K562 (cell line): ENCODE measurements around the gene GLCCI1. TPM values are rescaled to one million over a fixed set of nuclear protein-coding genes. Genes with fewer than 3 reads are reported as not detected.

ENCODE experiments used
- ATAC-seq: fragments of 200-7000 bp; cut with Tn5 transposase; 3 replicates; pipeline ENCODE4 v1.9.1; 2020; ENCODE audit warnings: moderate library complexity
- BruUV-seq: library from RNA; stranded (reverse); fragments of 400-500 nt; replicated peaks from 2 replicates; lab custom pipeline; 2021; lab: Mats Ljungman, UMichigan
- CTCF ChIA-PET: fragments of 300-600 bp; formaldehyde crosslinking; extraction: SDS; loops from one replicate; lab custom pipeline; 2021; ENCODE audit warnings: low intra/inter-chr PET ratio; lab: Yijun Ruan, JAX
- POLR2A ChIA-PET: fragments of 300-600, 350-650 bp; sonication (Branson Sonifier 250); formaldehyde crosslinking; extraction: SDS; loops from one replicate; lab custom pipeline; 2021; ENCODE audit warnings: antibody characterized with exemption, inconsistent platforms; lab: Yijun Ruan, JAX
- DNase-seq, 4 experiments: peaks; one replicate each; pipeline versions ENCODE4 v3.0.0 to v3.0.0-alpha.2; 2011 to 2018; ENCODE audit warnings: low spot score in 3 of 4, mixed read lengths in 3 of 4; ENCODE audit errors: extremely low read depth in 1 of 4
- FAIRE-seq: peaks from 2 replicates; lab custom pipeline; 2011; peaks lifted over from hg19 to GRCh38; lab: Jason Lieb, UNC
- H2AFZ ChIP-seq: 2 replicates; pipeline ENCODE4 v1.6.0; 2011; ENCODE audit warnings: low read depth, low read length, control low read depth, inconsistent platforms
- H3K27ac ChIP-seq: fragments of 200-600 bp; 3 replicates; pipeline ENCODE4 v1.8.0; 2011; ENCODE audit warnings: low read depth, mild to moderate bottlenecking, control low read depth, inconsistent platforms, low read length, moderate library complexity, mixed read lengths; ENCODE audit errors: extremely low read depth
- H3K27me3 ChIP-seq, 2 experiments: fragments of 300-600 bp in 1 of 2; 2 replicates in 1 of 2; 3 replicates in 1 of 2; pipeline versions ENCODE4 v1.6.0 to v1.8.0; 2011; ENCODE audit warnings: inconsistent platforms in 2 of 2, low read length in 2 of 2, mild to moderate bottlenecking in 1 of 2, mixed read lengths in 1 of 2, moderate library complexity in 1 of 2; ENCODE audit not compliant: control insufficient read depth in 2 of 2, insufficient read depth in 2 of 2
- H3K36me3 ChIP-seq: fragments of 300-600 bp; 3 replicates; pipeline ENCODE4 v1.8.0; 2011; ENCODE audit warnings: mild to moderate bottlenecking, low read length, inconsistent platforms; ENCODE audit not compliant: control insufficient read depth, insufficient read depth
- H3K4me1 ChIP-seq, 2 experiments: fragments of 200-600 bp in 1 of 2; replicated peaks in 1 of 2; 2 replicates in 1 of 2; 3 replicates in 1 of 2; pipeline versions ENCODE4 v1.5.1 to v1.8.0; 2011; ENCODE audit warnings: inconsistent platforms in 2 of 2, low read length in 2 of 2, mild to moderate bottlenecking in 1 of 2, mixed read lengths in 1 of 2, moderate library complexity in 1 of 2; ENCODE audit not compliant: control insufficient read depth in 2 of 2, insufficient read depth in 2 of 2
- H3K4me2 ChIP-seq: 2 replicates; pipeline ENCODE4 v1.6.1; 2011; ENCODE audit warnings: low read length, control low read depth, inconsistent platforms, mixed read lengths; ENCODE audit not compliant: insufficient read depth
- H3K4me3 ChIP-seq: fragments of 200-600 bp; sonication (generic), shearing (Covaris generic); 2 replicates; pipeline ENCODE4 v1.5.1; 2016; ENCODE audit warnings: control low read depth, inconsistent platforms
- H3K79me2 ChIP-seq: fragments of 200-600 bp; 3 replicates; pipeline ENCODE4 v1.8.0; 2011; ENCODE audit warnings: low read length, inconsistent platforms; ENCODE audit not compliant: control insufficient read depth, insufficient read depth
- H3K9ac ChIP-seq, 2 experiments: 2 replicates each; pipeline versions ENCODE4 v1.6.0 to v1.6.1; 2011; ENCODE audit warnings: low read depth in 2 of 2, low read length in 2 of 2, control low read depth in 1 of 2, inconsistent platforms in 1 of 2, mild to moderate bottlenecking in 1 of 2, mixed read lengths in 1 of 2; ENCODE audit not compliant: insufficient read depth in 1 of 2
- H3K9me1 ChIP-seq: one replicate; pipeline ENCODE4 v1.6.0; 2011; ENCODE audit warnings: inconsistent platforms, mild to moderate bottlenecking, low read length, moderate library complexity; ENCODE audit not compliant: control insufficient read depth, insufficient read depth
- H3K9me3 ChIP-seq: replicated peaks from 2 replicates; pipeline ENCODE4 v1.5.1; 2011; ENCODE audit warnings: low read depth, low read length, inconsistent platforms; ENCODE audit not compliant: control insufficient read depth, insufficient read depth
- H4K20me1 ChIP-seq: replicated peaks from 2 replicates; pipeline ENCODE4 v1.6.1; 2011; ENCODE audit warnings: low read length, inconsistent platforms, mixed read lengths; ENCODE audit not compliant: control insufficient read depth, insufficient read depth
- CBX1 ChIP-seq: sonication (generic); IDR thresholded peaks from 2 replicates; pipeline ENCODE4 v1.6.1; 2016; ENCODE audit warnings: antibody characterized with exemption, low read depth, mild to moderate bottlenecking
- CXXC5 ChIP-seq: fragments of 250-450 bp; sonication (Bioruptor Pico); IDR thresholded peaks from 2 replicates; pipeline ENCODE4 v1.8.0; 2022; ENCODE audit warnings: inconsistent platforms, mild to moderate bottlenecking, moderate library complexity
- ID3 ChIP-seq, 2 experiments: fragments of 250-450 bp in 1 of 2; fragments of 450-650 bp in 1 of 2; sonication (Bioruptor Pico) in 1 of 2; IDR thresholded peaks; 2 replicates each; pipeline versions ENCODE4 v1.6.1 to v1.8.0; 2016 to 2021; ENCODE audit warnings: mild to moderate bottlenecking in 2 of 2, moderate library complexity in 2 of 2, missing compliant biosample characterization in 1 of 2, missing genetic modification characterization in 1 of 2
- ZNF165 ChIP-seq: fragments of 250-450 bp; sonication (Bioruptor Pico); IDR thresholded peaks from 2 replicates; pipeline ENCODE4 v1.4.0; 2020; ENCODE audit warnings: borderline replicate concordance
- ZNF347 ChIP-seq: fragments of 450-650 bp; formaldehyde crosslinking; IDR thresholded peaks from 2 replicates; pipeline ENCODE4 v1.4.0; 2020; ENCODE audit warnings: low read depth, mild to moderate bottlenecking, moderate library complexity
- ZNF407 ChIP-seq: fragments of 450-650 bp; IDR thresholded peaks from 2 replicates; pipeline ENCODE4 v1.6.1; 2016; ENCODE audit warnings: low read depth
- WGBS: fragments of 100-300 bp; shearing (Covaris generic); methylation state at CpG from one replicate; pipeline ENCODE4 v1.1.6; 2016; ENCODE audit warnings: low coverage, mixed read lengths; ENCODE audit not compliant: insufficient coverage; ENCODE audit errors: missing lambda C conversion rate; 5-methylcytosine and 5-hydroxymethylcytosine counted together
- in situ Hi-C: fragments of 300-500 bp; cut with MboI; formaldehyde crosslinking; loops from 4 replicates; pipeline ENCODE4 v1.15.0; 2018; ENCODE audit warnings: inconsistent platforms, mixed read lengths
- intact Hi-C: fragments of 100-400 bp; cut with micrococcal nuclease; formaldehyde crosslinking; loops from 2 replicates; pipeline ENCODE4 v1.14.2; 2022
- polyA plus RNA-seq, 8 experiments: library from polyadenylated mRNA; depleted of rRNA in 4 of 8; stranded (reverse) in 5 of 8; unstranded in 3 of 8; fragments of >200 nt; fragmentation: Nextera tagmentation in 2 of 8; fragmentation: Illumina TruSeq in 1 of 8; extraction: Ambion mirVana in 2 of 8; extraction: Trizol in 1 of 8; gene quantifications; 2 replicates each; pipeline versions ENCODE4 v1.2.1 to v1.2.3, GENCODE V29; 2011 to 2014; ENCODE audit warnings: inconsistent platforms in 1 of 8, missing spikeins in 1 of 8
- total RNA-seq, 7 experiments: library from RNA; depleted of rRNA in 6 of 7; stranded (reverse); fragments of >200 nt in 6 of 7; fragmentation: Illumina TruSeq in 2 of 7; extraction: Trizol in 2 of 7; gene quantifications; 2 replicates each; pipeline versions ENCODE4 v1.2.1 to v1.2.3, GENCODE V29; 2011 to 2021; ENCODE audit warnings: low replicate concordance in 1 of 7

GLCCI1 gene
- total and polyA plus RNA-seq, 9 of the 15 experiments (the other 6 are each of a cell fraction or from before 2014, with no cell fraction given): 2.7 to 11.9 (median 7.2) TPM

- Histone ChIP-seq H3K27ac (no peak overlapping the region), H3K4me2 (no peak overlapping the region), H3K79me2 (no peaks in the 10 kb centered on the region), H3K9me1 (no peaks in the 10 kb centered on the region), H3K4me1 (no peaks in the 10 kb centered on the region), H4K20me1 (no peaks in the 10 kb centered on the region), H3K27me3 (no peaks in the 10 kb centered on the region), H2AFZ (no peak overlapping the region), H3K9me3 (no peaks in the 10 kb centered on the region), H3K36me3 (no peaks in the 10 kb centered on the region), H3K4me3 (no peak overlapping the region), H3K9ac (no peak overlapping the region)
- ATAC-seq (no peak), DNase-seq (no peak), FAIRE-seq (no peak)
- POLR2A ChIA-PET: no interaction called here
- in situ Hi-C loops: no loop called here
- no TSS peak for BruUV-seq
- intact Hi-C loops: no loop called here
- TF ChIP-seq ZNF165 (CRISPR knock-in tag) (no peak), ID3 (CRISPR knock-in tag; IDR thresholded peaks at IDR 0.05) (no peak), ID3 (tag; IDR thresholded peaks at IDR 0.05) (no peak)
- 83% methylated on average over 1 of the region's 1 CpG for WGBS
- CTCF ChIA-PET: no interaction called here
Observed at GRCh38 chr7:8015100-8015745, 46.6 kb downstream of the GLCCI1 start.

- POLR2A ChIA-PET: no interaction called here
- no peaks in the 10 kb centered on the region for H3K27me3 ChIP-seq
- TF ChIP-seq ZNF347 (CRISPR knock-in tag): no peak
- TF ChIP-seq CBX1: no peak
- no peak for TF ChIP-seq CXXC5 (CRISPR knock-in tag)
- no peak for TF ChIP-seq ZNF407
Observed at GRCh38 chr7:8015746-8016120, 47.1 kb downstream of the GLCCI1 start.

More at GRCh38 chr7:8015746-8016120, 47.1 kb downstream of the GLCCI1 start:
- no peaks in the 10 kb centered on the region for H3K4me1 ChIP-seq
- in situ Hi-C loops (no loop called here), intact Hi-C loops (no loop called here)
- ATAC-seq: no peak
- H3K4me3 ChIP-seq: no peak overlapping the region
- BruUV-seq: no TSS peak
- H3K9me1 ChIP-seq: no peaks in the 10 kb centered on the region
- no peaks in the 10 kb centered on the region for H3K9me3 ChIP-seq
- H2AFZ ChIP-seq: no peak overlapping the region
- CTCF ChIA-PET: no interaction called here
- no peak overlapping the region for H3K27ac ChIP-seq
- no peaks in the 10 kb centered on the region for H3K79me2 ChIP-seq
- H3K36me3 ChIP-seq: no peaks in the 10 kb centered on the region
- H3K9ac ChIP-seq: no peak overlapping the region
- H3K4me2 ChIP-seq: no peak overlapping the region
- no peak for DNase-seq
- no peaks in the 10 kb centered on the region for H4K20me1 ChIP-seq
- 73% methylated on average over 4 of the region's 4 CpGs for WGBS
- FAIRE-seq: no peak
